HG03354 (cell line): ENCODE data around the gene IL1RL1.
A peak's percentile ranks its signal among the peaks of the same experiment; 100 is the strongest.
"Not testable (repeated sequence)": the region's sequence is repeated elsewhere in the genome, so short reads cannot be mapped to it uniquely, and the experiment has no call there.

Experiments used
- ATAC-seq: cut with Tn5 transposase; IDR thresholded peaks from one replicate; pipeline ENCODE4 v1.9.1; 2021; ENCODE audit warnings: mild to moderate bottlenecking; ENCODE audit not compliant: unreplicated experiment, poor library complexity, severe bottlenecking

Gene IL1RL1

GRCh38 chr2:102324914-102325313 lies 13.6 kb downstream of the IL1RL1 start:
- not testable (repeated sequence) for ATAC-seq

- ATAC-seq: no peak
Measured at GRCh38 chr2:102331311-102331980, 20.1 kb downstream of the IL1RL1 start.

- ATAC-seq: no peak
Measured at GRCh38 chr2:102334486-102334885, 23.1 kb downstream of the IL1RL1 start.

- ATAC-seq: no peak
Measured at GRCh38 chr2:102335871-102336366, 24.6 kb downstream of the IL1RL1 start.

- ATAC-seq: no peak
Measured at GRCh38 chr2:102336502-102336945, 25.2 kb downstream of the IL1RL1 start.

- no peak for ATAC-seq
Measured at GRCh38 chr2:102337012-102337411, 25.6 kb downstream of the IL1RL1 start.

- ATAC-seq: no peak
Measured at GRCh38 chr2:102337481-102338386, 26.4 kb downstream of the IL1RL1 start.

- ATAC-seq: no peak
Measured at GRCh38 chr2:102340778-102341177, 29.4 kb downstream of the IL1RL1 start.

- no peak for ATAC-seq
Measured at GRCh38 chr2:102342888-102343287, 31.5 kb downstream of the IL1RL1 start.

- ATAC-seq: no peak
Measured at GRCh38 chr2:102344397-102344796, 33.0 kb downstream of the IL1RL1 start.

GRCh38 chr2:102345329-102345920 lies 34.1 kb downstream of the IL1RL1 start:
- ATAC-seq: no peak

GRCh38 chr2:102346381-102347130 lies 35.2 kb downstream of the IL1RL1 start:
- ATAC-seq: no peak

GRCh38 chr2:102350137-102350793 lies 38.9 kb downstream of the IL1RL1 start:
- no peak for ATAC-seq

GRCh38 chr2:102355526-102356380 lies 44.4 kb downstream of the IL1RL1 start, which contains the start of gene IL18R1:
Gene IL18R1 (plus strand): TSS chr2:102355796. CDS start chr2:102362661, 6,865 bp downstream.
- peak; percentile 91 for ATAC-seq

GRCh38 chr2:102356381-102356712 lies 45.0 kb downstream of the IL1RL1 start:
- peak; percentile 11 for ATAC-seq

GRCh38 chr2:102356741-102357140 lies 45.4 kb downstream of the IL1RL1 start:
- ATAC-seq: no peak

- ATAC-seq: no peak
Measured at GRCh38 chr2:102357937-102358336, 46.6 kb downstream of the IL1RL1 start.

- no peak for ATAC-seq
Measured at GRCh38 chr2:102358496-102358895, 47.1 kb downstream of the IL1RL1 start.
